ENCODE results near the gene EIF4H. TPM values are rescaled to one million over a fixed set of nuclear protein-coding genes. Genes with fewer than 3 reads are reported as not detected.
"Not testable (repeated sequence)": the region's sequence is repeated elsewhere in the genome, so short reads cannot be mapped to it uniquely, and the experiment has no call there.

Gene EIF4H
- 304 and 308 TPM in 2 replicates for total RNA-seq
- 270 TPM for polyA plus RNA-seq (2012)

DNA sequence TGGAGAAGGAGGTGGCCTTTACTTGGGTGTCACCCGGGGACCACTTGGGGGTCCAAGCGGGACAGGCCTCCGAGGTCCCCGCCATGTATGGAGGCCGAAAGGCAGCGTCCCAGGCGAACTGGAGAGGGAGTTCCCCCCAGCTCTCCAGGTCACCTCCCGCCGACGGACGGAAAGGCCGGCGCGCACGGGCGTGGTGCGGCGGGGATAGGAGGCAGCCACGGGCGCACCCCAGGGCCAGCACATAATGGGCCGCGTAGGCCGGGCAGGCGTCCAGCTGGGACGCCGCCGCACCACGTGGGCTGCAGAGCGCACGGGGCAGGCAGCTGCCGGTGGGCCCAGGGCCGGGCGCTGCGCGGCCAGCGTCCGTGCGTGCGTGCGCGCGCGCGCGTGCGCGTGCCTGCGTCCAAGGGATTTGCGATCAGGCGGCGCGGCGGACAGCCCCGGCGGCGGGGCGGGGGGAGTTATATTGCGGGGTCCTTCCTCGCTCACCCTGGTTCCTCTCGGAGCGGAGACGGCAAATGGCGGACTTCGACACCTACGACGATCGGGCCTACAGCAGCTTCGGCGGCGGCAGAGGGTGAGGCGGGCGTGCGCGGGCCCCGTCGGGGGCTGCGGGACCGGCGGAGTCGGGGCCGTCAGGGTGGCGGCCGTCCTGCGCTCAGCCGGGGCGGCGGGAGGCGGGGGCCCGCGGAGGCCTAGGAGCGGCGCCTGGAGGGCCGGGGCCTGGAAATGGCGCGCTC is at the start of gene EIF4H:
TSS of gene EIF4H (plus strand) at position 491 of the 740 bp plus-strand sequence. CDS start at position 519, 28 bp downstream.
- peak; percentile 97 for DNase-seq (ENCODE audit: low read depth)

DNA sequence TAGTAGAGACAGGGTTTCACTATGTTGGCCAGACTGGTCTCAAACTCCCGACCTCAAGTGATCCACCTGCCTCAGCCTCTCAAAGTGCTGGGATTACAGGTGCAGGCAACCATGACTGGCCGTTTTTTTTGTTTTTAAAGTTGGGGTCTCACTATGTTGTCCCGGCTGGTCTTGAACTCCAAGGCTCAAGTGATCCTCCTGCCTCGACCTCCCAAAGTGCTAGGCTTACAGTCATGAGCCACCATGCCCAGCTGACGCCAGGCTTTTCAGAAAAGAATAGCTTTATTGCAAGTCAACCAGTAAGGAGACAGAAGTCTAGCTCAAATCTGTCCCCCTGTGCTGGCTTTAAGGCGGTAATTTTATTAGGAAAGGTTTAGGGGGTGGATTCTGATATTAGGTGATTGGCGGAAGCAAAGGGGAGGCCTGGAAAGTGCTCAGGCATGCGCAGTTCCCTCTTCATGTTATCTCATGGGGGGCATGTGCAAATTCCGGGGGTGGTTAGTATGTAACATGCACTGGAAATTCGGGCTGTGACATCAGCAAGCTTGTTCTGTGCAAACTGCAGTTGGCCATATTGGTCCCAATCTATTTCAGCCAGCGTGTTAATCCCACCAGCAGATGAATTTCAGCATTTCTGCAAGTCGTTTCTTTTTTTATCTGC is 47.8 kb upstream of the EIF4H start:
- no peak for DNase-seq (ENCODE audit: low read depth)

- no peak for DNase-seq (ENCODE audit: low read depth)
Measured at GRCh38 chr7:74129887-74130286, 44.3 kb upstream of the EIF4H start.

- DNase-seq (ENCODE audit: low read depth) = no peak
Measured at GRCh38 chr7:74130518-74130917, 43.6 kb upstream of the EIF4H start.

DNA sequence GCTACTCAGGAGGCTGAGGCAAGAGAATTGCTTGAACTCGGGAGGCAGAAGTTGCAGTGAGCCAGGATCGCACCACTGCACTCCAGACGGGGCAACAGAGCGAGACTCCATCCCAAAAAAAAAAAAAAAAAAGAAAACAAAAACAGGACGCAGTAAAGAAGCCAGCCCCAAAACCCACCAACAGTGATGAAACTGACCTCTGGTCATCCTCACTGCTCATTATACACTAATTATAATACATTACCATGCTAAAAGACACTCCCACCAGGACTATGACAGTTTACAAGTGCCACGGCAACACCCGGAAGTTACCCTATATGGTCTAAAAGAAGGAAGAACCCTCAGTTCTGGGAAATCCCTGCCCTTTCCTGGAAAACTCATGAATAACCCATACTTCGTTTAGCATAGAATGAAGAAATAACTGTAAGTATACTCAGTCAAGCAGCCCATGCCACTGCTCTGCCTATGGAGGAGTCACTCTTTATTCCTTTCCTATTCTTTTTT is 40.0 kb upstream of the EIF4H start:
- DNase-seq (ENCODE audit: low read depth) = no peak

- no peak for DNase-seq (ENCODE audit: low read depth)
Measured at GRCh38 chr7:74138334-74138867, 35.8 kb upstream of the EIF4H start.

DNA sequence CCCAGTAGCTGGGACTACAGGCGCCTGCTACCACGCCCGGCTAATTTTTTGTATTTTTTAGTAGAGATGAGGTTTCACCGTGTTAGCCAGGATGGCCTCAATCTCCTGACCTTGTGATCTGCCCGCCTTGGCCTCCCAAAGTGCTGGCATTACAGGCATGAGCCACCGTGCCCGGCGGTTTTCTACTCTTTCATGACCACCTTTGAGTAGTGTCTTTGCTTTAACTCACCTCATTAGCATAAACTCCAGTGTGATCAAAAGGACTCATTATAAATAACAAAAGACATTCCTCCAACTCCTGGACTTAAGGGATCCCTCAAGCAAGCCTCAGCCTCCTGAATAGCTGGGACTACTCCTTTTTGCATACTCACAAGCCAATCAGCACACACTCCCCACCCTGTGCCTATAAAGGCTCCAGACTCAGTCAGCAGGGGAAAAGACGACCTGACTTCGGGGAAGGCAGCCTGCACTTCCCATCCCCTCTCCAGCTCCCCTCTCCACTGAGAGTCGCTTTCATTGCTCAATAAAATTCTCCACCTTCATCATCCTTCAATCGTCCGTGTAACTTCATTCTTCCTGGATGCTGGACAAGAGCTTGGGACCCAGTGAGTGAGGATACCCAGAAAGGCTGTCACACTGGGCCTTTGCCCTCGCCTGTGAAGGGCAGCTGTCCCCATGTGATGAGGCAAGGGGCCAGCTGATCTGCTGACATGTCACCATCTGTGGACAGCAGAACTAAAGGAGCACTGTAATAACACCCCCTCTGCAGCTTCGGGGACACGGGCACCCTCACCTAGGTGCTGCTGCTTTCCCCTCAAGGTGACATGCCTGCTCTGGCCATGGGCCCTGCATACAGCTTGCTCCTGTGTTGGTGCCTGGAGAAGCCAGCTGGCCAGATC is 35.0 kb upstream of the EIF4H start:
- peak; percentile 14 for DNase-seq (ENCODE audit: low read depth)

GRCh38 chr7:74141705-74142104 is 32.5 kb upstream of the EIF4H start:
- no peak for DNase-seq (ENCODE audit: low read depth)

GRCh38 chr7:74143383-74143782 is 30.8 kb upstream of the EIF4H start:
- DNase-seq (ENCODE audit: low read depth) = no peak

DNA sequence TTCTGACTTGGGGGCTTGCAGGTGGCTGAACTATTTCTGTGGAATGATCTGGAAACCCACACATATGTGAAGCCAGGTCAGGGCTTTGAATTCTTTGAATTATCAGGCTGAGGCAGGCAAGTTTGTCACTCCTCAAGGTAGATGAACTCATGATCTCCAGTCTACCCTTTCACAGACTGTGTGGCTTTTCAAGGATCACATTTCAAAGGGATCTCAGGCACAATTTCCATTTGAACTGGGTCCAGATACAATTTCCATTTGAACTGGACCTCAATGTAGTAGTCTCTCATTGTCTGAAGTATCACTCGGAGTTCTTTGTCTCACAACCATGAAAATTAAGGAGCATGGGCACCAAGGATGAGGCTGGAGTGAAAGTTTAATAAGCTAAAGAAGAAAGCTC is 25.7 kb upstream of the EIF4H start:
- DNase-seq (ENCODE audit: low read depth) = no peak

GRCh38 chr7:74149071-74149470 is 25.1 kb upstream of the EIF4H start:
- DNase-seq (ENCODE audit: low read depth) = no peak

DNA sequence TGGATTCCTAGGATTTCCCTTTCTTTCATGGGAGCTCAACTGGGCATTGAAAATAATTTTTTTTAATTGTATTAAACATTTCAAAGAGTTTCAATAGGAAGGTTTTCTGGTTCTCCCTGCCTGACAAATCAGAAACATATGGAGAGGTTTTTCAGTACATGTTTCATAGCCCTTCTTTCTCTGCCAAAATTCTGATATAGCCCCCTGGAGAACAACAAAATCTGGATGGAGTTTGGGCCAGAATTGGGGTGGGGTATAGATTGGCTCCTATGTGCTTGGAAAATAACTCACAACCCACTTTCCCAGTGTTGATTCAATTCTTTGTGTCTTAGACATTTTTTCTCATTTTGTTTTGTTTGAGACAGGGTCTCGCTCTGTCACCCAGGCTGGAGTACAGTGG is 24.6 kb upstream of the EIF4H start:
- no peak for DNase-seq (ENCODE audit: low read depth)

- no peak for DNase-seq (ENCODE audit: low read depth)
Measured at GRCh38 chr7:74153736-74154135, 20.4 kb upstream of the EIF4H start.

GRCh38 chr7:74155810-74156395 is 18.3 kb upstream of the EIF4H start:
- DNase-seq (ENCODE audit: low read depth) = no peak

- no peak for DNase-seq (ENCODE audit: low read depth)
Measured at GRCh38 chr7:74157605-74158004, 16.6 kb upstream of the EIF4H start.

DNA sequence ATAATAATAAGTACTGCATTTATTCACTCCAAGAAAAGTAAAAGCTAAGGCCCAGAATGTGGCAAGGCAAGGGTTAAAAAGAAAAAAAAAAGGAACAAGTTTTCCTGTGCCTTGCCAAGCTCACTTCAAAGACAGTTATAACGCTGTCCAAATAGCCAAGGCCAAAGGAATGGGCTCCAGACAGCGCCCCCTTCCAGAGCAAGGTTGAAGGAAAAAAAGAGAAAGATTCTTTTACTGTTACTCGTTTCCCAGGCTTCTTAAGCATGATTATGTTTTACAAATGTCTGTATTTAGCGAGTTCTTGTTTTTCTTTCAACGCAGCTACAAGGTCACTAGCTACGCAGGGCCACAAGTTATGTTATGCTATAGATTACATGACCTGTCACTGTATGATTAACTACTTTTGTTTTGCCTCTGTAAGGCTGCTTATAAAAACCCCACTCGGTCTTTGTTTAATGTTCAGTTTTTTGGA is 9.1 kb upstream of the EIF4H start:
- DNase-seq (ENCODE audit: low read depth) = peak; percentile 27

DNA sequence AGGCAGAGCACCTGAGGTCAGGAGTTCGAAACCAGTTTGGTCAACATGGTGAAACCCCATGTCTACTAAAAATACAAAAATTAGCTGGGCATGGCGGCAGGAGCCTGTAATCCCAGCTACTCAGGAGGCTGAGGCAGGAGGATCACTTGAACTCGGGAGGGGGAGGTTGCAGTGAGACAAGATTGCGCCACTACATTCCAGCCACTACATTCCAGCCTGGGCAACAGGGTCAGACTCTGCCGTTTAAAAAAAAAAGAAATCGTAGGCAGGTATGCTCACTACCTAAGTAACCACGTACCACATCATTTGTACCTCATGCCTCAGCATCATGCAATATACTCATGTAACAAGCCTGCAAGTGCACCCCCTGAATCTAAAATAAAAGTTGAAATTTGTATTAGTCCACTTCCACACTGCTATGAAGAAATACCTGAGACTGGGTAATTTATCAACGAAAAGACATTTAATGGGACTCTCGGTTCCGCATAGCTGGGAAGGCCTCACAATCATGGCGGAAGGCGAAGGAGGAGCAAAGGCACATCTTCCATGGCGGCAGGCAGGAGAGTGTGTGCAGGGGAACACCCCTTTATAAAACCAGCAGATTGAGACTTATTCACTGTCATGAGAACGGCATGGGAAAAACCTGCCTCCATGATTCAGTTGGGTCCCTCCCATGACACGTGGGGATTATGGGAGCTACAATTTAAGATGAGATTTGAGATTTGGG is 8.1 kb upstream of the EIF4H start:
- no peak for DNase-seq (ENCODE audit: low read depth)

GRCh38 chr7:74167324-74167723 is 6.8 kb upstream of the EIF4H start:
- DNase-seq (ENCODE audit: low read depth) = not testable (repeated sequence)

- no peak for DNase-seq (ENCODE audit: low read depth)
Measured at GRCh38 chr7:74173074-74173473, 1.1 kb upstream of the EIF4H start.

DNA sequence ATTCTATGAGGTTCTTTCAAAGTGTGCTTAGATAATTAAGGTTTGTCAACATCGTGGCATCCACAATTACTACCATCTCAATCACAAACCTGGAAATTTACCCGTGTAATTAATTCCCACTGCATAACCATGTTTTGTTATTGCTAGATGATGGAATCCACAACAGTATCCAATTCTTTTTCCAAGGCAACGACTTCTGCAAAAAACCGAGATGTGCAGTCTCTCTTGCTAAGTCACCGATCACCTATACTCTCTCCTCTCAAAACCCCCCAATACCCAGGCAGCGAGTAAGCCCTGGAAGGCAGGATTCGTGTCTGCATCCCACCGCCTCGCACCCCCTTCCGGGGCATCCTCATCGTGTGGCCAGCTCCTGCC is 678 bp upstream of the EIF4H start:
- DNase-seq (ENCODE audit: low read depth) = no peak
